Measurements from ENCODE around the gene ATOH1. TPM values are rescaled to one million over a fixed set of nuclear protein-coding genes. Genes with fewer than 3 reads are reported as not detected.

The ATOH1 gene
- total RNA-seq, 4 donors from 2014 or later = 0.19 TPM; not detected in 3

- Histone ChIP-seq H3K4me1 (peaks cover 18 to 22% of the 10 kb centered on the region in 2 donors), H3K27me3 (peaks cover 88 to 98% (median 92%) of the 10 kb centered on the region in 3 donors), H3K9me3 (no peaks in the 10 kb centered on the region), H3K27ac (no peak overlapping the region), H3K4me3 (peak overlapping the region in 1 of 4 donors; percentile 55), H3K36me3 (no peaks in the 10 kb centered on the region)
- TF ChIP-seq CTCF (IDR thresholded peaks at IDR 0.05 in 4 of 5, conservative IDR thresholded peaks at IDR 0.05 in 1 of 5) (no peak), POLR2A (IDR thresholded peaks at IDR 0.05) (no peak)
- in situ Hi-C loops (cut with MboI; ENCODE audit: low sequenced_read_pairs in 4 of 4) = no loop called here
- intact Hi-C loops (cut with DNase I; ENCODE audit: low total_unique reads) = no loop called here
- ATAC-seq (no peak), DNase-seq (no peak)
Observed at GRCh38 chr4:93829820-93830687, 1.5 kb downstream of the ATOH1 start.

GRCh38 chr4:93831716-93832496 lies 3.4 kb downstream of the ATOH1 start:
- DNase-seq = no peak
- peaks cover 75 to 93% (median 87%) of the 10 kb centered on the region in 3 donors for H3K27me3 ChIP-seq
- H3K9me3 ChIP-seq = no peaks in the 10 kb centered on the region
- no peak for TF ChIP-seq CTCF (IDR thresholded peaks at IDR 0.05 in 4 of 5, conservative IDR thresholded peaks at IDR 0.05 in 1 of 5)
- ATAC-seq = no peak
- in situ Hi-C loops (cut with MboI; ENCODE audit: low sequenced_read_pairs in 4 of 4) (no loop called here), intact Hi-C loops (cut with DNase I; ENCODE audit: low total_unique reads) (no loop called here)
- H3K4me3 ChIP-seq = no peak overlapping the region
- no peaks in the 10 kb centered on the region for H3K36me3 ChIP-seq
- peaks cover 18 to 22% of the 10 kb centered on the region in 2 donors for H3K4me1 ChIP-seq
- no peak overlapping the region for H3K27ac ChIP-seq

- Histone ChIP-seq H3K36me3 (no peaks in the 10 kb centered on the region), H3K27ac (no peak overlapping the region), H3K27me3 (peaks cover 56 to 68% (median 62%) of the 10 kb centered on the region in 3 donors), H3K4me3 (peak overlapping the region in 3 of 4 donors; percentile 9 to 22 (median 21)), H3K9me3 (no peaks in the 10 kb centered on the region), H3K4me1 (peaks cover 6 to 11% of the 10 kb centered on the region in 2 donors)
- in situ Hi-C loops (cut with MboI; ENCODE audit: low sequenced_read_pairs in 4 of 4) = no loop called here
- ATAC-seq (no peak), DNase-seq (no peak)
- TF ChIP-seq CTCF (IDR thresholded peaks at IDR 0.05 in 4 of 5, conservative IDR thresholded peaks at IDR 0.05 in 1 of 5) (no peak), POLR2A (IDR thresholded peaks at IDR 0.05) (no peak)
- intact Hi-C loops (cut with DNase I; ENCODE audit: low total_unique reads) = no loop called here
Observed at GRCh38 chr4:93834249-93835066, 5.9 kb downstream of the ATOH1 start.

GRCh38 chr4:93835929-93836328 lies 7.4 kb downstream of the ATOH1 start:
- Histone ChIP-seq H3K4me1 (peaks cover 0 to 7% of the 10 kb centered on the region in 2 donors), H3K36me3 (no peaks in the 10 kb centered on the region), H3K4me3 (no peak overlapping the region), H3K27me3 (peaks cover 42 to 53% (median 51%) of the 10 kb centered on the region in 3 donors), H3K27ac (no peak overlapping the region), H3K9me3 (no peaks in the 10 kb centered on the region)
- no peak for TF ChIP-seq CTCF (IDR thresholded peaks at IDR 0.05 in 4 of 5, conservative IDR thresholded peaks at IDR 0.05 in 1 of 5)
- TF ChIP-seq POLR2A (IDR thresholded peaks at IDR 0.05) = no peak
- DNase-seq (no peak), ATAC-seq (no peak)
- in situ Hi-C loops (cut with MboI; ENCODE audit: low sequenced_read_pairs in 4 of 4) (no loop called here), intact Hi-C loops (cut with DNase I; ENCODE audit: low total_unique reads) (no loop called here)

Measured in gastrocnemius medialis (tissue), 4 donors.